A673 (cell line): ENCODE measurements around the gene ITGA11. TPM values are rescaled to one million over a fixed set of nuclear protein-coding genes. Genes with fewer than 3 reads are reported as not detected.

Experiments used
- BruUV-seq: library from RNA; stranded (reverse); fragments of 400-500 nt; replicated peaks from 2 replicates; lab custom pipeline; 2021; lab: Mats Ljungman, UMichigan
- CTCF ChIA-PET: fragments of 300-600 bp; sonication (Branson Sonifier 250); formaldehyde crosslinking; loops from one replicate; lab custom pipeline; 2022; ENCODE audit warnings: antibody characterized with exemption; lab: Charles Lee
- POLR2A ChIA-PET: fragments of 300-600 bp; sonication (Branson Sonifier 250); formaldehyde crosslinking; loops from one replicate; lab custom pipeline; 2022; ENCODE audit warnings: antibody characterized with exemption; ENCODE audit not compliant: low non-redundant PET; lab: Charles Lee
- DNase-seq: peaks from one replicate; pipeline ENCODE4 v3.0.0-alpha.2; 2015; ENCODE audit warnings: low spot score
- H3K27ac ChIP-seq: fragments of 200-600 bp; sonication (generic); 2 replicates; pipeline ENCODE4 v1.5.1; 2016; ENCODE audit warnings: mixed run types, low read depth, mild to moderate bottlenecking, mixed read lengths, antibody characterized with exemption, low read length; ENCODE audit not compliant: poor library complexity, severe bottlenecking
- H3K27me3 ChIP-seq: fragments of 200-600 bp; sonication (generic); replicated peaks from 2 replicates; pipeline ENCODE4 v1.6.1; 2017; ENCODE audit warnings: mixed run types, low read depth, mild to moderate bottlenecking, mixed read lengths, antibody characterized with exemption, low read length; ENCODE audit not compliant: insufficient read depth, poor library complexity
- H3K36me3 ChIP-seq: fragments of 200-600 bp; sonication (generic); 2 replicates; pipeline ENCODE4 v1.6.1; 2016; ENCODE audit warnings: mixed run types, mild to moderate bottlenecking, mixed read lengths, antibody characterized with exemption, low read length; ENCODE audit not compliant: insufficient read depth, poor library complexity, severe bottlenecking
- H3K4me1 ChIP-seq: fragments of 200-600 bp; sonication (generic); 2 replicates; pipeline ENCODE4 v1.6.1; 2017; ENCODE audit warnings: mixed run types, mild to moderate bottlenecking, mixed read lengths, antibody characterized with exemption, low read length; ENCODE audit not compliant: insufficient read depth, poor library complexity, severe bottlenecking
- H3K4me3 ChIP-seq: fragments of 200-600 bp; sonication (generic); 2 replicates; pipeline ENCODE4 v1.5.1; 2016; ENCODE audit warnings: low read depth, mixed run types, mild to moderate bottlenecking, mixed read lengths, low read length; ENCODE audit not compliant: poor library complexity, severe bottlenecking
- H3K9me3 ChIP-seq: fragments of 200-600 bp; sonication (generic); 2 replicates; pipeline ENCODE4 v1.6.1; 2016; ENCODE audit warnings: mixed run types, low read depth, mild to moderate bottlenecking, mixed read lengths, antibody characterized with exemption, low read length; ENCODE audit not compliant: poor library complexity, severe bottlenecking
- CTCF ChIP-seq: fragments of 300-800, 200-600 bp; sonication (generic); conservative IDR thresholded peaks from 2 replicates; pipeline ENCODE4 v1.5.1; 2017; ENCODE audit warnings: low read depth, mild to moderate bottlenecking, antibody characterized with exemption, low read length, moderate library complexity, mixed read lengths
- EZH2 ChIP-seq: fragments of 200-600 bp; sonication (generic); IDR thresholded peaks from 2 replicates; pipeline ENCODE4 v1.6.1; 2017; ENCODE audit warnings: borderline replicate concordance, low read depth, mild to moderate bottlenecking, mixed read lengths, antibody characterized with exemption, low read length; ENCODE audit not compliant: poor library complexity, severe bottlenecking
- intact Hi-C: fragments of 100-400 bp; cut with micrococcal nuclease; formaldehyde crosslinking; loops from one replicate; pipeline ENCODE4 v1.10.0; 2022; ENCODE audit not compliant: unreplicated experiment
- total RNA-seq: library from RNA; stranded (reverse); gene quantifications from 2 replicates; pipeline ENCODE4 v1.2.3, GENCODE V29; 2021

The ITGA11 gene
- total RNA-seq, 1 experiment from 2014 or later = 0.45 TPM

GRCh38 chr15:68384451-68385239 is 47.3 kb downstream of the ITGA11 start:
- intact Hi-C loops = no loop called here
- BruUV-seq = no TSS peak
- Histone ChIP-seq H3K9me3 (peaks cover 5% of the 10 kb centered on the region), H3K36me3 (no peaks in the 10 kb centered on the region), H3K27me3 (no peaks in the 10 kb centered on the region), H3K4me1 (no peaks in the 10 kb centered on the region), H3K27ac (no peak overlapping the region), H3K4me3 (no peak overlapping the region)
- TF ChIP-seq EZH2 = no peak
- POLR2A ChIA-PET = no interaction called here
- CTCF ChIA-PET = interaction anchor here (0.6 to 1.3 kb wide), 3 partner anchors 39 to 170 kb away, joined by 3 to 17 read pairs (median 4); no protein-coding TSS in a partner anchor
- no peak for DNase-seq

GRCh38 chr15:68383161-68384074 is 48.5 kb downstream of the ITGA11 start:
- peak; percentile 63 for DNase-seq
- TF ChIP-seq EZH2 (no peak), CTCF (peak; percentile 71)
- H3K27me3 ChIP-seq = no peaks in the 10 kb centered on the region
- peaks cover 5% of the 10 kb centered on the region for H3K9me3 ChIP-seq
- BruUV-seq = no TSS peak
- POLR2A ChIA-PET = no interaction called here
- no peaks in the 10 kb centered on the region for H3K36me3 ChIP-seq
- no peak overlapping the region for H3K4me3 ChIP-seq
- no peak overlapping the region for H3K27ac ChIP-seq
- CTCF ChIA-PET = interaction anchor here (0.7 to 1.3 kb wide), 2 partner anchors 77 to 81 kb away, joined by 3 read pairs; no protein-coding TSS in a partner anchor
- intact Hi-C loops = loop anchor here (1.0 kb wide), 2 partner anchors 77 to 130 kb away; no protein-coding TSS in a partner anchor
- H3K4me1 ChIP-seq = no peaks in the 10 kb centered on the region

GRCh38 chr15:68382286-68383007 is 49.5 kb downstream of the ITGA11 start:
- H3K27ac ChIP-seq = no peak overlapping the region
- no TSS peak for BruUV-seq

More at GRCh38 chr15:68382286-68383007, 49.5 kb downstream of the ITGA11 start:
- Histone ChIP-seq H3K36me3 (no peaks in the 10 kb centered on the region), H3K9me3 (peaks cover 5% of the 10 kb centered on the region), H3K27me3 (no peaks in the 10 kb centered on the region), H3K4me1 (no peaks in the 10 kb centered on the region), H3K4me3 (no peak overlapping the region)
- POLR2A ChIA-PET = no interaction called here
- CTCF ChIA-PET = interaction anchor here (1.0 kb wide), 1 partner anchor 76 kb away, joined by 5 read pairs; no protein-coding TSS in a partner anchor
- no peak for DNase-seq
- no peak for TF ChIP-seq EZH2
- no peak for TF ChIP-seq CTCF
- intact Hi-C loops = loop anchor here (1.0 kb wide), 2 partner anchors 76 to 129 kb away; no protein-coding TSS in a partner anchor
